A673 (cell line): ENCODE results near the gene VPS51. TPM values are rescaled to one million over a fixed set of nuclear protein-coding genes. Genes with fewer than 3 reads are reported as not detected.

Experiments used
- BruUV-seq: library from RNA; stranded (reverse); fragments of 400-500 nt; replicated peaks from 2 replicates; lab custom pipeline; 2021; lab: Mats Ljungman, UMichigan
- CTCF ChIA-PET: fragments of 300-600 bp; sonication (Branson Sonifier 250); formaldehyde crosslinking; loops from one replicate; lab custom pipeline; 2022; ENCODE audit warnings: antibody characterized with exemption; lab: Charles Lee
- POLR2A ChIA-PET: fragments of 300-600 bp; sonication (Branson Sonifier 250); formaldehyde crosslinking; loops from one replicate; lab custom pipeline; 2022; ENCODE audit warnings: antibody characterized with exemption; ENCODE audit not compliant: low non-redundant PET; lab: Charles Lee
- DNase-seq: peaks from one replicate; pipeline ENCODE4 v3.0.0-alpha.2; 2015; ENCODE audit warnings: low spot score
- H3K27ac ChIP-seq: fragments of 200-600 bp; sonication (generic); 2 replicates; pipeline ENCODE4 v1.5.1; 2016; ENCODE audit warnings: mixed run types, low read depth, mild to moderate bottlenecking, mixed read lengths, antibody characterized with exemption, low read length; ENCODE audit not compliant: poor library complexity, severe bottlenecking
- H3K27me3 ChIP-seq: fragments of 200-600 bp; sonication (generic); replicated peaks from 2 replicates; pipeline ENCODE4 v1.6.1; 2017; ENCODE audit warnings: mixed run types, low read depth, mild to moderate bottlenecking, mixed read lengths, antibody characterized with exemption, low read length; ENCODE audit not compliant: insufficient read depth, poor library complexity
- H3K36me3 ChIP-seq: fragments of 200-600 bp; sonication (generic); 2 replicates; pipeline ENCODE4 v1.6.1; 2016; ENCODE audit warnings: mixed run types, mild to moderate bottlenecking, mixed read lengths, antibody characterized with exemption, low read length; ENCODE audit not compliant: insufficient read depth, poor library complexity, severe bottlenecking
- H3K4me1 ChIP-seq: fragments of 200-600 bp; sonication (generic); 2 replicates; pipeline ENCODE4 v1.6.1; 2017; ENCODE audit warnings: mixed run types, mild to moderate bottlenecking, mixed read lengths, antibody characterized with exemption, low read length; ENCODE audit not compliant: insufficient read depth, poor library complexity, severe bottlenecking
- H3K4me3 ChIP-seq: fragments of 200-600 bp; sonication (generic); 2 replicates; pipeline ENCODE4 v1.5.1; 2016; ENCODE audit warnings: low read depth, mixed run types, mild to moderate bottlenecking, mixed read lengths, low read length; ENCODE audit not compliant: poor library complexity, severe bottlenecking
- H3K9me3 ChIP-seq: fragments of 200-600 bp; sonication (generic); 2 replicates; pipeline ENCODE4 v1.6.1; 2016; ENCODE audit warnings: mixed run types, low read depth, mild to moderate bottlenecking, mixed read lengths, antibody characterized with exemption, low read length; ENCODE audit not compliant: poor library complexity, severe bottlenecking
- CTCF ChIP-seq: fragments of 300-800, 200-600 bp; sonication (generic); conservative IDR thresholded peaks from 2 replicates; pipeline ENCODE4 v1.5.1; 2017; ENCODE audit warnings: low read depth, mild to moderate bottlenecking, antibody characterized with exemption, low read length, moderate library complexity, mixed read lengths
- EZH2 ChIP-seq: fragments of 200-600 bp; sonication (generic); IDR thresholded peaks from 2 replicates; pipeline ENCODE4 v1.6.1; 2017; ENCODE audit warnings: borderline replicate concordance, low read depth, mild to moderate bottlenecking, mixed read lengths, antibody characterized with exemption, low read length; ENCODE audit not compliant: poor library complexity, severe bottlenecking
- intact Hi-C: fragments of 100-400 bp; cut with micrococcal nuclease; formaldehyde crosslinking; loops from one replicate; pipeline ENCODE4 v1.10.0; 2022; ENCODE audit not compliant: unreplicated experiment
- total RNA-seq: library from RNA; stranded (reverse); gene quantifications from 2 replicates; pipeline ENCODE4 v1.2.3, GENCODE V29; 2021

The VPS51 gene
- total RNA-seq, 1 experiment from 2014 or later = 125 TPM

- no peaks in the 10 kb centered on the region for H3K27me3 ChIP-seq
- intact Hi-C loops = no loop called here
- no peak overlapping the region for H3K4me3 ChIP-seq
- TF ChIP-seq CTCF (no peak), EZH2 (no peak)
- no peak for DNase-seq
- H3K4me1 ChIP-seq = peaks cover 3% of the 10 kb centered on the region
- no peaks in the 10 kb centered on the region for H3K36me3 ChIP-seq
- CTCF ChIA-PET = no interaction called here
- BruUV-seq = no TSS peak
- H3K27ac ChIP-seq = no peak overlapping the region
- no peaks in the 10 kb centered on the region for H3K9me3 ChIP-seq
- POLR2A ChIA-PET = no interaction called here
These were observed 29.7 kb upstream of the VPS51 start for GRCh38 chr11:65066315-65066714.

GRCh38 chr11:65066805-65067291 lies 29.2 kb upstream of the VPS51 start:
- BruUV-seq = no TSS peak
- no peak for DNase-seq
- Histone ChIP-seq H3K4me3 (no peak overlapping the region), H3K4me1 (peaks cover 3% of the 10 kb centered on the region), H3K36me3 (no peaks in the 10 kb centered on the region), H3K9me3 (no peaks in the 10 kb centered on the region), H3K27me3 (no peaks in the 10 kb centered on the region), H3K27ac (no peak overlapping the region)
- intact Hi-C loops = no loop called here
- TF ChIP-seq EZH2 = no peak
- no peak for TF ChIP-seq CTCF
- CTCF ChIA-PET = no interaction called here
- POLR2A ChIA-PET = no interaction called here

- Histone ChIP-seq H3K27ac (no peak overlapping the region), H3K27me3 (no peaks in the 10 kb centered on the region), H3K4me1 (peaks cover 3% of the 10 kb centered on the region), H3K36me3 (no peaks in the 10 kb centered on the region), H3K4me3 (no peak overlapping the region), H3K9me3 (no peaks in the 10 kb centered on the region)
- POLR2A ChIA-PET = no interaction called here
- intact Hi-C loops = no loop called here
- no TSS peak for BruUV-seq
- TF ChIP-seq CTCF (no peak), EZH2 (no peak)
- no peak for DNase-seq
- CTCF ChIA-PET = no interaction called here
These were observed 28.6 kb upstream of the VPS51 start for GRCh38 chr11:65067446-65067845.
